ENCODE measurements around the gene KLHDC3. TPM values are rescaled to one million over a fixed set of nuclear protein-coding genes. Genes with fewer than 3 reads are reported as not detected.

The KLHDC3 gene
- polyA plus RNA-seq, 1 donor, result 91.8 TPM

GRCh38 chr6:43021270-43022047 is 7.4 kb downstream of the KLHDC3 start, which contains the start of gene RRP36:
Gene RRP36 (plus strand): TSS chr6:43021623. CDS start chr6:43021655, 32 bp downstream.
- H3K4me1 ChIP-seq (ENCODE audit: control insufficient read depth, insufficient read depth, low read length), result peaks cover 11% of the 10 kb centered on the region
- DNase-seq, result peak; percentile 44 to 83
- H3K27me3 ChIP-seq (ENCODE audit: control insufficient read depth, insufficient read depth, low read length), result no peaks in the 10 kb centered on the region
- H3K36me3 ChIP-seq (ENCODE audit: control insufficient read depth, insufficient read depth, low read length), result peaks cover 54% of the 10 kb centered on the region
- no CpG with 5 or more reads among the region's 56 CpGs for WGBS (ENCODE audit: insufficient coverage, low lambda C conversion rate)
- peak within 1 kb of the TSS; percentile 60 for H3K27ac ChIP-seq (ENCODE audit: low read length)
- peak within 1 kb of the TSS; percentile 77 for H3K4me3 ChIP-seq (ENCODE audit: low read length)
- H3K9me3 ChIP-seq (ENCODE audit: control insufficient read depth, low read depth, low read length), result no peaks in the 10 kb centered on the region

DNA sequence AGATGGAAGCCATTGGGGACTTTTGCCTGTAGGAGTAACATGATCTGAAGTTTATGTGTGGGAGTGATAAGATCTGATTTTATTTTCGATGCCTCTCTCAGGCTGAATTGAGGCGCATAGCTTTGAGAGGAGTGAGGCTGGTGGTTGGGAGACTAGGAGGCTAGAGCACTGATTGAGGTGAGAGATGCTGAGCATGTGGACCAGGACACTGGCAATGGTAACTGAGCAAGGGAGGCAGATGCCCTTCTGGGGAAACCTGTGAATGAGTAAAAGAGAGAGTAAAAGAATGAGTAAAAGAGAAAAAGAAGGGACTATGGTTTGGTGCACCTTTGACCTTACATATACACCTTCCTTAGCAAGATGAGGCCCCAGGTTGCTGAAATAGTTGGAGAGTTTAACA is 10.4 kb downstream of the KLHDC3 start:
- peaks cover 57% of the 10 kb centered on the region for H3K36me3 ChIP-seq (ENCODE audit: control insufficient read depth, insufficient read depth, low read length)
- H3K27me3 ChIP-seq (ENCODE audit: control insufficient read depth, insufficient read depth, low read length), result no peaks in the 10 kb centered on the region
- no peaks in the 10 kb centered on the region for H3K9me3 ChIP-seq (ENCODE audit: control insufficient read depth, low read depth, low read length)
- peaks cover 6% of the 10 kb centered on the region for H3K4me1 ChIP-seq (ENCODE audit: control insufficient read depth, insufficient read depth, low read length)
- DNase-seq, result no peak
- WGBS (ENCODE audit: insufficient coverage, low lambda C conversion rate), result no CpG with 5 or more reads among the region's 2 CpGs
- no peak overlapping the region for H3K4me3 ChIP-seq (ENCODE audit: low read length)
- no peak overlapping the region for H3K27ac ChIP-seq (ENCODE audit: low read length)

GRCh38 chr6:43026365-43026764 is 12.3 kb downstream of the KLHDC3 start:
- H3K9me3 ChIP-seq (ENCODE audit: control insufficient read depth, low read depth, low read length), result no peaks in the 10 kb centered on the region
- peaks cover 3% of the 10 kb centered on the region for H3K4me1 ChIP-seq (ENCODE audit: control insufficient read depth, insufficient read depth, low read length)
- WGBS (ENCODE audit: insufficient coverage, low lambda C conversion rate), result no CpG with 5 or more reads among the region's 5 CpGs
- DNase-seq, result no peak
- no peaks in the 10 kb centered on the region for H3K27me3 ChIP-seq (ENCODE audit: control insufficient read depth, insufficient read depth, low read length)
- no peak overlapping the region for H3K27ac ChIP-seq (ENCODE audit: low read length)
- peaks cover 56% of the 10 kb centered on the region for H3K36me3 ChIP-seq (ENCODE audit: control insufficient read depth, insufficient read depth, low read length)
- H3K4me3 ChIP-seq (ENCODE audit: low read length), result no peak overlapping the region

GRCh38 chr6:43029120-43029519 is 15.1 kb downstream of the KLHDC3 start:
- Histone ChIP-seq H3K27ac (ENCODE audit: low read length) (no peak overlapping the region), H3K9me3 (ENCODE audit: control insufficient read depth, low read depth, low read length) (no peaks in the 10 kb centered on the region), H3K4me3 (ENCODE audit: low read length) (no peak overlapping the region), H3K27me3 (ENCODE audit: control insufficient read depth, insufficient read depth, low read length) (no peaks in the 10 kb centered on the region), H3K4me1 (ENCODE audit: control insufficient read depth, insufficient read depth, low read length) (peaks cover 1% of the 10 kb centered on the region), H3K36me3 (ENCODE audit: control insufficient read depth, insufficient read depth, low read length) (peaks cover 74% of the 10 kb centered on the region)
- no CpG with 5 or more reads among the region's 9 CpGs for WGBS (ENCODE audit: insufficient coverage, low lambda C conversion rate)
- no peak for DNase-seq

DNA sequence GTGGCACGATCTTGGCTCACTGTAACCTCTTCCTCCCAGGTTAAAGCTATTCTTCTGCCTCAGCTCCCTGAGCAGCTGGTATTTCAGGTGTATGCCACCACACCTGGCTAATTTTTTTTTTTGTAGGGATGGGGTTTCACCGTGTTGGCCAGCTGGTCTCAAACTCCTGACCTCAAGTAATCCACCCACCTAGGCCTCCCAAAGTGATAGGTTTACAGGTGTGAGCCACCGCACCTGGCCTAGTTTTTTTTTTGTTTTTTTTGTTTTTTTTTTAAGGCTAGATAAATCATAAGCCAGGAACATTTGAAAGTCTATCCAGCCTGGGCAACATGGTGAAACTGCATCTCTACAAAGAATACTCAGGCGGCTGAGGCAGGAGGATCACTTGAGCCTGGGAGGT is 18.3 kb downstream of the KLHDC3 start:
- 100% methylated on average over 1 of the region's 4 CpGs for whole genome bisulfite sequencing (ENCODE audit: insufficient coverage, low lambda C conversion rate)
- H3K4me3 ChIP-seq (ENCODE audit: low read length), result no peak overlapping the region
- no peak for DNase-seq
- H3K36me3 ChIP-seq (ENCODE audit: control insufficient read depth, insufficient read depth, low read length), result peaks cover 69% of the 10 kb centered on the region
- no peaks in the 10 kb centered on the region for H3K27me3 ChIP-seq (ENCODE audit: control insufficient read depth, insufficient read depth, low read length)
- H3K4me1 ChIP-seq (ENCODE audit: control insufficient read depth, insufficient read depth, low read length), result peaks cover 22% of the 10 kb centered on the region
- no peak overlapping the region for H3K27ac ChIP-seq (ENCODE audit: low read length)
- H3K9me3 ChIP-seq (ENCODE audit: control insufficient read depth, low read depth, low read length), result no peaks in the 10 kb centered on the region

DNA sequence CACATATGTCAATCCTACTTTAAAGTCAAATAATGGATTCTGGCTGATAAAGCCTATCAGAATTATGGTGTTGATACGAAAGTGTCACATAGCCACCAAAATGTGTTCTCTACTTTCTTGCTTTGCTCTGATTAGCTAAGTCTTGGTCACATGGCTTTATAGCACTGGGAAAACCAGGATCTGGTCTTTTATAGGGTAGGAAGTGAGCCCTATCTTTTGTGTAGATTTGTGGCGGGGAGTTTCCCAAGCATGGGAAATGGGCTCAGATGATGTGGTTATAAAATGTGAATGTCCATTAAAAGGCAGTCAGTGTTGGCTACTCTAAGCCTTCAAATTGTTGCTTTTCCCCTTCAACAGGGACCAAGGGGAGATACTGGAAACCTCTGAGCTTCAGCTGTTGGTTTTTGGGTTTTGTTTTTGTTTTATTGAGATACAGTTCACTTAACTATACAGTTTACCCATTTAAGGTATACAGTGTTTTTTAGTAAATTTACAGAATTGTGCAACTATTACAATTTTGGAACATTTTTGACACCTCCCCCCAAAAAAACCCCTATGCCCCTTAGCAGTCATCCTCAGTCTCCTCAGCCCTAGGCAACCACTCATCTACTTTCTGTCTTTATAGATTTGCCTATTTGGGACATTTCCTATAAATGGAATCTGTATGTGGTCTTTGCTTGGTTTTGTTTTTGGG is 19.6 kb downstream of the KLHDC3 start:
- H3K4me1 ChIP-seq (ENCODE audit: control insufficient read depth, insufficient read depth, low read length), result peaks cover 22% of the 10 kb centered on the region
- H3K27ac ChIP-seq (ENCODE audit: low read length), result peak overlapping the region; percentile 65
- H3K27me3 ChIP-seq (ENCODE audit: control insufficient read depth, insufficient read depth, low read length), result no peaks in the 10 kb centered on the region
- WGBS (ENCODE audit: insufficient coverage, low lambda C conversion rate), result no CpG with 5 or more reads among the region's 2 CpGs
- no peak overlapping the region for H3K4me3 ChIP-seq (ENCODE audit: low read length)
- H3K9me3 ChIP-seq (ENCODE audit: control insufficient read depth, low read depth, low read length), result no peaks in the 10 kb centered on the region
- H3K36me3 ChIP-seq (ENCODE audit: control insufficient read depth, insufficient read depth, low read length), result peaks cover 72% of the 10 kb centered on the region
- DNase-seq, result no peak

GRCh38 chr6:43034190-43034525 is 20.1 kb downstream of the KLHDC3 start:
- no CpG with 5 or more reads among the region's 2 CpGs for WGBS (ENCODE audit: insufficient coverage, low lambda C conversion rate)
- H3K36me3 ChIP-seq (ENCODE audit: control insufficient read depth, insufficient read depth, low read length), result peaks cover 72% of the 10 kb centered on the region
- DNase-seq, result peak in 1 of 2 donors; percentile 74
- no peaks in the 10 kb centered on the region for H3K27me3 ChIP-seq (ENCODE audit: control insufficient read depth, insufficient read depth, low read length)
- no peaks in the 10 kb centered on the region for H3K9me3 ChIP-seq (ENCODE audit: control insufficient read depth, low read depth, low read length)
- no peak overlapping the region for H3K4me3 ChIP-seq (ENCODE audit: low read length)
- H3K27ac ChIP-seq (ENCODE audit: low read length), result peak overlapping the region; percentile 65
- peaks cover 22% of the 10 kb centered on the region for H3K4me1 ChIP-seq (ENCODE audit: control insufficient read depth, insufficient read depth, low read length)

GRCh38 chr6:43035495-43036194 is 21.6 kb downstream of the KLHDC3 start:
- H3K27me3 ChIP-seq (ENCODE audit: control insufficient read depth, insufficient read depth, low read length), result no peaks in the 10 kb centered on the region
- no peaks in the 10 kb centered on the region for H3K9me3 ChIP-seq (ENCODE audit: control insufficient read depth, low read depth, low read length)
- peaks cover 22% of the 10 kb centered on the region for H3K4me1 ChIP-seq (ENCODE audit: control insufficient read depth, insufficient read depth, low read length)
- peak overlapping the region; percentile 97 for H3K27ac ChIP-seq (ENCODE audit: low read length)
- peaks cover 75% of the 10 kb centered on the region for H3K36me3 ChIP-seq (ENCODE audit: control insufficient read depth, insufficient read depth, low read length)
- peak; percentile 79 to 89 for DNase-seq
- H3K4me3 ChIP-seq (ENCODE audit: low read length), result no peak overlapping the region
- WGBS (ENCODE audit: insufficient coverage, low lambda C conversion rate), result no CpG with 5 or more reads among the region's 4 CpGs

DNA sequence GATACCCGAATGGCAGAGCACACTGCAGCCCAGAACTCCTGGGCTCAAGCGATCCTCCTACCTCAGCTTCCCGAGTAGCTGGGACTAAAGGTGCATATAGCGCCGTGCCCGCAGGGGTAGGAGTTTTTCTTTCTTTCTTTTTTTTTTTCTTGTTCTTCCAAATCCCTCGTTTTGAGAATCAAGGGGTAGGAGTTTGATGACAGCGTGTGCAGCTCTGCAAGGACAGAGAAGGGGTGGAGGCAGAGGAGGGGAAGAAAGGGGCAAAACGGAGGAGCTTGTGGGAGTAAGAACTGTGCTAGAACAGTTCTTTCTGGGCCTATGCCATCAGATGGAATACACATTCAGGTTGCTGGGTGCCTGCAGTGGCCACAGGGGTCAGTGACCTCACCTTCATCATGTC is 22.7 kb downstream of the KLHDC3 start:
- WGBS (ENCODE audit: insufficient coverage, low lambda C conversion rate), result 94% methylated on average over 5 of the region's 9 CpGs
- Histone ChIP-seq H3K4me1 (ENCODE audit: control insufficient read depth, insufficient read depth, low read length) (peaks cover 22% of the 10 kb centered on the region), H3K36me3 (ENCODE audit: control insufficient read depth, insufficient read depth, low read length) (peaks cover 80% of the 10 kb centered on the region), H3K27me3 (ENCODE audit: control insufficient read depth, insufficient read depth, low read length) (no peaks in the 10 kb centered on the region), H3K9me3 (ENCODE audit: control insufficient read depth, low read depth, low read length) (no peaks in the 10 kb centered on the region), H3K27ac (ENCODE audit: low read length) (no peak overlapping the region), H3K4me3 (ENCODE audit: low read length) (no peak overlapping the region)
- no peak for DNase-seq

DNA sequence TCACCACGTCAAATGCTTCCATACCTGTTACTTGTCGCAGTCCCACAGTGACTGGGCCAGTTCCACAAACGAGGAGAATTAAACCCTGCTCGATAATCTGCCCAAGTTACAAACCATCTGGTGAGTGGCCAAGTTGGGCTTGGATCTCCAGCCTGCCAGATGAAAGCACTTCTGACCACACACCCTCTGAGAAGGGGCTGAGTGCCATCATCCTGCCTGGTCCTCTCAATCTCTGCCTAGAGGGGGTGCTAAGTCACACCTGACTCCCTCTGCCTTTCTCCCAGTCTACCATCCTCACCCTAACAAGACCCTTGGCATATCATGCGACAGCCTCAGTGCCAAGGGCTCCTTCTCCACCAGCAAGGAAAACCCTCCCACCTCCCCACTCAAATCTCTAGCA is 23.1 kb downstream of the KLHDC3 start:
- WGBS (ENCODE audit: insufficient coverage, low lambda C conversion rate), result no CpG with 5 or more reads among the region's 5 CpGs
- no peak overlapping the region for H3K27ac ChIP-seq (ENCODE audit: low read length)
- peaks cover 79% of the 10 kb centered on the region for H3K36me3 ChIP-seq (ENCODE audit: control insufficient read depth, insufficient read depth, low read length)
- H3K4me3 ChIP-seq (ENCODE audit: low read length), result no peak overlapping the region
- DNase-seq, result no peak
- H3K4me1 ChIP-seq (ENCODE audit: control insufficient read depth, insufficient read depth, low read length), result peaks cover 22% of the 10 kb centered on the region
- no peaks in the 10 kb centered on the region for H3K27me3 ChIP-seq (ENCODE audit: control insufficient read depth, insufficient read depth, low read length)
- H3K9me3 ChIP-seq (ENCODE audit: control insufficient read depth, low read depth, low read length), result no peaks in the 10 kb centered on the region

All from large intestine (tissue), 3 donors.